Kidney tubule cell (primary cell): ENCODE results near the gene LSM11.

Experiments
- DNase-seq: peaks from one replicate; pipeline ENCODE4 v3.0.0-alpha.2; 2018; ENCODE audit warnings: low spot score

LSM11 gene

GRCh38 chr5:157772127-157772526 lies 28.6 kb downstream of the LSM11 start:
- no peak for DNase-seq

GRCh38 chr5:157778121-157778805 lies 34.8 kb downstream of the LSM11 start:
- peak; percentile 84 for DNase-seq

- no peak for DNase-seq
These were observed 35.7 kb downstream of the LSM11 start for GRCh38 chr5:157779221-157779620.

GRCh38 chr5:157785801-157786200 lies 42.3 kb downstream of the LSM11 start:
- DNase-seq, result no peak

- DNase-seq, result no peak
These were observed 49.8 kb downstream of the LSM11 start for GRCh38 chr5:157793301-157793700.

GRCh38 chr5:157799578-157799977 lies 56.1 kb downstream of the LSM11 start:
- no peak for DNase-seq

- DNase-seq, result no peak
These were observed 56.6 kb downstream of the LSM11 start for GRCh38 chr5:157800137-157800536.

GRCh38 chr5:157802736-157803135 lies 59.2 kb downstream of the LSM11 start:
- DNase-seq, result peak; percentile 32

- no peak for DNase-seq
These were observed 64.5 kb downstream of the LSM11 start for GRCh38 chr5:157808043-157808442.
